ENCODE results near the gene TCTN2. TPM values are rescaled to one million over a fixed set of nuclear protein-coding genes. Genes with fewer than 3 reads are reported as not detected.
A peak's percentile ranks its signal among the peaks of the same experiment; 100 is the strongest.

The TCTN2 gene
- total and polyA plus RNA-seq, 12 donors = 1.9 to 6.3 (median 4.0) TPM

DNA sequence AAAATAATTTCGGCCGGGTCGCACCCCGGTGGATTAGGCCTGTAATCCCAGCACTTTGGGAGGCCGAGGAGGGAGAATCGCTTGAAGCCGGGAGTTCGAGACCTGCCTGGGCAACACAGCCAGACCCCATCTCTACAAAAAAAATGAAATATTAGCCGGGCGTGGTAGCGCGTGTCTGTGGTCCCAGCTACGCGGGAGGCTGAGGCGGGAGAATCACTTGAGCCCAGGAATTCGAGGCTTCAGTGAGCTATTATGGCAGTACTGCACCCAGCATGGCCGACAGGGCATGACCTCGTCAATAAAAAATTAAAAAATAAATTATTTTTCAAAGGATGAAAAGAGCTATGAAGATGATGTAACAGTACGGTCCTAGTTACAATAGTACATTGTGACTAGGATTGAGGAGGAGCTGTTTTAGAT, 36.8 kb upstream of the TCTN2 start:
- WGBS, 2 donors = 12 to 19% methylated on average over 19 of the region's 19 CpGs
- intact Hi-C loops (cut with DNase I) = no loop called here
- Histone ChIP-seq H3K9me3 (no peaks in the 10 kb centered on the region), H3K27ac (peak overlapping the region in 9 of 10 donors; percentile 68 to 91 (median 84)), H3K4me1 (peaks cover 5 to 24% (median 18%) of the 10 kb centered on the region in 9 donors), H3K4me3 (peak overlapping the region; percentile 70 to 94 (median 87)), H3K36me3 (peaks cover 0 to 39% (median 24%) of the 10 kb centered on the region in 9 donors), H3K27me3 (no peaks in the 10 kb centered on the region)
- TF ChIP-seq, protein P1, sequence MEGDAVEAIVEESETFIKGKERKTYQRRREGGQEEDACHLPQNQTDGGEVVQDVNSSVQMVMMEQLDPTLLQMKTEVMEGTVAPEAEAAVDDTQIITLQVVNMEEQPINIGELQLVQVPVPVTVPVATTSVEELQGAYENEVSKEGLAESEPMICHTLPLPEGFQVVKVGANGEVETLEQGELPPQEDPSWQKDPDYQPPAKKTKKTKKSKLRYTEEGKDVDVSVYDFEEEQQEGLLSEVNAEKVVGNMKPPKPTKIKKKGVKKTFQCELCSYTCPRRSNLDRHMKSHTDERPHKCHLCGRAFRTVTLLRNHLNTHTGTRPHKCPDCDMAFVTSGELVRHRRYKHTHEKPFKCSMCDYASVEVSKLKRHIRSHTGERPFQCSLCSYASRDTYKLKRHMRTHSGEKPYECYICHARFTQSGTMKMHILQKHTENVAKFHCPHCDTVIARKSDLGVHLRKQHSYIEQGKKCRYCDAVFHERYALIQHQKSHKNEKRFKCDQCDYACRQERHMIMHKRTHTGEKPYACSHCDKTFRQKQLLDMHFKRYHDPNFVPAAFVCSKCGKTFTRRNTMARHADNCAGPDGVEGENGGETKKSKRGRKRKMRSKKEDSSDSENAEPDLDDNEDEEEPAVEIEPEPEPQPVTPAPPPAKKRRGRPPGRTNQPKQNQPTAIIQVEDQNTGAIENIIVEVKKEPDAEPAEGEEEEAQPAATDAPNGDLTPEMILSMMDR (IDR thresholded peaks at IDR 0.05) = no peak
- ATAC-seq (peak in 1 of 8 donors; percentile 3), DNase-seq (no peak)

DNA sequence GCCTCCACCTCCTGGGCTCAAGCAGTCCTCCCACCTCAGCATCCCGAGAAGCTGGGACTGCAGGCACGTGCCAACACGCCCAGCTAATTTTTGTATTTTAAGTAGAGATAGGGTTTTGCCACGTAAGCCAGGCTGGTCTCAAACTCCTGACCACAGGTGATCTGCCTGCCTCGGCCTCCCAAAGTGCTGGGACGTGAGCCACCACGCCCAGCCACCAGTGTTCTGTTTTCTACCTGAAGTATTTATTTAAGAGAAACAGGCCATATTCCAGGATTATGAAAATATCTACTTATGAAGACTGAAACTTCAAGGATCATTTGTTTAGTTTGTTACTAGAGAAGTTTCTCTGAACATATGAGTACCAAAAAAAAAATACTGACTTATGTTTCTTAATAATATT, 27.0 kb upstream of the TCTN2 start:
- TF ChIP-seq, protein P1 (IDR thresholded peaks at IDR 0.05) = no peak
- no peaks in the 10 kb centered on the region for H3K27me3 ChIP-seq
- intact Hi-C loops (cut with DNase I) = no loop called here
- DNase-seq (no peak), ATAC-seq (no peak)
- no peaks in the 10 kb centered on the region for H3K4me1 ChIP-seq
- no peak overlapping the region for H3K27ac ChIP-seq
- peaks cover 0 to 98% (median 31%) of the 10 kb centered on the region in 9 donors for H3K36me3 ChIP-seq
- H3K4me3 ChIP-seq = no peak overlapping the region
- WGBS, 2 donors = 81 to 94% methylated on average over 7 of the region's 7 CpGs
- no peaks in the 10 kb centered on the region for H3K9me3 ChIP-seq

DNA sequence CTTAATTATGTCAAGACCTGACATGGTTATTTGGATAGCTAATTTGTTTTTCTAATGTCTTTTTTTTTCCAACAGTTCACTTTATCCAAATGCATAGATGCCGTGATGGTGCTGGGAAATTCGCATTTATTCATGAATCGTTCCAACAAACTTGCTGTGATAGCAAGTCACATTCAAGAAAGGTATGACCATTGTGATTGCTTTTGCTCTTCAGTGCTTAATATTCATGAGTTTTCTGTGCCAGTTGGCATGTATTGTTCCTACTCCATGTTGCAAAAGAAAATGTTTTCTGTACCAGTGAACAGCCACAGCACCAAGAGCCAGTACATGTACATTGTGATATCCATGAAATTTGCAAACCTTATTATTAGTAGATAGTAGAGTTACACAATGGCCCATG, 25.5 kb upstream of the TCTN2 start:
- TF ChIP-seq, protein P1 (IDR thresholded peaks at IDR 0.05) = no peak
- 97 to 98% methylated on average over 3 of the region's 3 CpGs for WGBS, 2 donors
- Histone ChIP-seq H3K27ac (no peak overlapping the region), H3K27me3 (no peaks in the 10 kb centered on the region), H3K9me3 (no peaks in the 10 kb centered on the region), H3K4me3 (no peak overlapping the region), H3K4me1 (no peaks in the 10 kb centered on the region), H3K36me3 (peaks cover 0 to 99% (median 31%) of the 10 kb centered on the region in 9 donors)
- intact Hi-C loops (cut with DNase I) = no loop called here
- ATAC-seq (no peak), DNase-seq (no peak)

DNA sequence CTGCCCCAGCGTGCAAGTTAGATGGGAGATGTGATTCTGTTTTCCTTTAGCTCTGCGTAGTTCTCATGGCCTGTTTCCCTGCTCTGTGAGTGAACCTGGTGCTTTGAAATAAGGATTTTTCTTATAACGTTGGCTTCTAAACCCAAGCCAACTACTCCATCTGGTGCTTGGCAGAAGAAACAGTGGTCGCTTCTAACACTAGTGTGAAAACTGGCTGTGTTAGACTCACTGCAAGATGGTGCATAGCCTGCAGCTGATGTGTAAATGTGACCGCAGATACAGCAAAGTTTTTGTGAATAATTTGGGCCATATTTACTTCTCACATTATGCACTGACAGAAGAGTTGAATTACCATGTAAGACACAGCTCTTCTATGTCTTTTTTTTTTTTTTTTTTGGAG, 25.0 kb upstream of the TCTN2 start:
- WGBS, 2 donors = 83 to 87% methylated on average over 5 of the region's 5 CpGs
- intact Hi-C loops (cut with DNase I) = no loop called here
- Histone ChIP-seq H3K36me3 (peaks cover 0 to 99% (median 32%) of the 10 kb centered on the region in 9 donors), H3K4me3 (no peak overlapping the region), H3K4me1 (no peaks in the 10 kb centered on the region), H3K27me3 (no peaks in the 10 kb centered on the region), H3K27ac (no peak overlapping the region), H3K9me3 (no peaks in the 10 kb centered on the region)
- no peak for ATAC-seq
- no peak for DNase-seq
- TF ChIP-seq, protein P1 (IDR thresholded peaks at IDR 0.05) = no peak
